Peyer's patch (tissue), 4 donors: ENCODE results near the gene JPH3. TPM values are rescaled to one million over a fixed set of nuclear protein-coding genes. Genes with fewer than 3 reads are reported as not detected.
A peak's percentile ranks its signal among the peaks of the same experiment; 100 is the strongest.

Experiments used
- DNase-seq, 3 donors: peaks; one replicate each; pipeline ENCODE4 v3.0.0-alpha.2; 2017 to 2019
- H3K27ac ChIP-seq, 4 donors: fragments of 200-600 bp; sonication (generic); one replicate each; pipeline ENCODE4 v1.5.1; 2016 to 2019
- H3K27me3 ChIP-seq, 2 donors: fragments of 200-600 bp; sonication (generic); one replicate each; pipeline ENCODE4 v1.5.1; 2019
- H3K36me3 ChIP-seq, 3 donors: fragments of 200-600 bp; sonication (generic); one replicate each; pipeline ENCODE4 v1.5.1; 2016 to 2019
- H3K4me1 ChIP-seq, 4 donors: fragments of 200-600 bp; sonication (generic); one replicate each; pipeline ENCODE4 v1.5.1; 2016 to 2019
- H3K4me3 ChIP-seq, 4 donors: fragments of 200-600 bp; sonication (generic); 1 replicate in 3 of 4; 2 replicates in 1 of 4; pipeline ENCODE4 v1.5.1; 2016 to 2019; ENCODE audit warnings: mild to moderate bottlenecking in 1 of 4
- H3K9me3 ChIP-seq, 4 donors: fragments of 200-600 bp; sonication (generic); one replicate each; pipeline ENCODE4 v1.5.1; 2016 to 2019; ENCODE audit warnings: mild to moderate bottlenecking in 1 of 4
- POLR2A ChIP-seq, 2 donors: fragments of 450-650 bp; IDR thresholded peaks; one replicate each; pipeline ENCODE4 v1.5.1; 2017; ENCODE audit warnings: antibody characterized with exemption in 2 of 2, mild to moderate bottlenecking in 2 of 2, moderate library complexity in 2 of 2
- total RNA-seq, 4 donors: library from RNA; depleted of rRNA; stranded (reverse); fragments of >200 nt; gene quantifications; one replicate each; pipeline ENCODE4 v1.1.0, GENCODE V29; 2016
- TF ChIP-seq, protein P1 (sequence below), 6 experiments: fragments of 450-650 bp in 4 of 6; fragments of 200-600 bp in 2 of 6; sonication (generic) in 1 of 6; IDR thresholded peaks; one replicate each; pipeline ENCODE4 v1.5.1; 2017 to 2019; ENCODE audit warnings: antibody characterized with exemption in 6 of 6, mild to moderate bottlenecking in 3 of 6, moderate library complexity in 1 of 6

The JPH3 gene
- total RNA-seq, 4 donors from 2014 or later, result 0.13 to 0.57 TPM; not detected in 2

DNA sequence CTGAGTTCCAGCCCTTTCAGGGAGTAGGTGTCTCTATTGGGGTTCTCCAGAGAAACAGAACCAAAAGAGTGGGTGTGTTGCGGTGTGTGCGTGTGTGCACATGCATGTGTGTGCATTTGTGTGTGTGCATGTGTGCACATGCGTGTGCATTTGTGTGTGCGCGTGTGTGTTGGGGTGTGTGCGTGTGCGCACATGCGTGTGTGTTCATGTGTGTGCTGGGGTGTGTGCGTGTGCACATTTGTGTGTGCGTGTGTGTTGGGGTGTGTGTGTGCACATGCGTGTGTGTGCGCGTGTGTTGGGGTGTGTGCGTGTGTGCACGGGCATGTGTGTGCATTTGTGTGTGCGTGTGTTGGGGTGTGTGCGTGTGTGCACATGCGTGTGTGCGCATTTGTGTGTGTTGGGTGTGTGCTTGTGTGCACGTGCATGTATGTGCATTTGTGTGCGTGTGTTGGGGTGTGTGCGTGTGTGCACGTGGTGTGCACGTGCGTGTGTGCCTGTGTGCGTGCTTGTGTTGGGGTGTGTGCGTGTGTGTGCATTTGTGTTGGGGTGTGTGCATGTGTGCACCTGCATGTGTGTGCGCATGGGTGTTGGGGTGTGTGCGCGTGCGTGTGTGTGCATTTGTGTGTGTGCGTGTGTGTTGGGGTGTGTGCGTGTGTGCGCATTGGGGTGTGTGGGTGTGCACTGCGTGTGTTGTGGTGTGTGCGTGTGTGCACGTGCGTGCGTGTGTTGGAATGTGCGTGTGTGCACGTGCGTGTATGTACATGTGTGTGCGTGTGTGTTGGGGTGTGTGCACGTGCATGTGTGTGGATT lies 38.4 kb upstream of the JPH3 start:
- Histone ChIP-seq H3K36me3 (no peaks in the 10 kb centered on the region), H3K9me3 (no peaks in the 10 kb centered on the region), H3K4me3 (no peak overlapping the region), H3K27ac (no peak overlapping the region), H3K27me3 (no peaks in the 10 kb centered on the region), H3K4me1 (no peaks in the 10 kb centered on the region)
- no peak for DNase-seq
- no peak for TF ChIP-seq POLR2A (IDR thresholded peaks at IDR 0.05)
- TF ChIP-seq, protein P1, sequence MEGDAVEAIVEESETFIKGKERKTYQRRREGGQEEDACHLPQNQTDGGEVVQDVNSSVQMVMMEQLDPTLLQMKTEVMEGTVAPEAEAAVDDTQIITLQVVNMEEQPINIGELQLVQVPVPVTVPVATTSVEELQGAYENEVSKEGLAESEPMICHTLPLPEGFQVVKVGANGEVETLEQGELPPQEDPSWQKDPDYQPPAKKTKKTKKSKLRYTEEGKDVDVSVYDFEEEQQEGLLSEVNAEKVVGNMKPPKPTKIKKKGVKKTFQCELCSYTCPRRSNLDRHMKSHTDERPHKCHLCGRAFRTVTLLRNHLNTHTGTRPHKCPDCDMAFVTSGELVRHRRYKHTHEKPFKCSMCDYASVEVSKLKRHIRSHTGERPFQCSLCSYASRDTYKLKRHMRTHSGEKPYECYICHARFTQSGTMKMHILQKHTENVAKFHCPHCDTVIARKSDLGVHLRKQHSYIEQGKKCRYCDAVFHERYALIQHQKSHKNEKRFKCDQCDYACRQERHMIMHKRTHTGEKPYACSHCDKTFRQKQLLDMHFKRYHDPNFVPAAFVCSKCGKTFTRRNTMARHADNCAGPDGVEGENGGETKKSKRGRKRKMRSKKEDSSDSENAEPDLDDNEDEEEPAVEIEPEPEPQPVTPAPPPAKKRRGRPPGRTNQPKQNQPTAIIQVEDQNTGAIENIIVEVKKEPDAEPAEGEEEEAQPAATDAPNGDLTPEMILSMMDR (IDR thresholded peaks at IDR 0.05), result no peak

DNA sequence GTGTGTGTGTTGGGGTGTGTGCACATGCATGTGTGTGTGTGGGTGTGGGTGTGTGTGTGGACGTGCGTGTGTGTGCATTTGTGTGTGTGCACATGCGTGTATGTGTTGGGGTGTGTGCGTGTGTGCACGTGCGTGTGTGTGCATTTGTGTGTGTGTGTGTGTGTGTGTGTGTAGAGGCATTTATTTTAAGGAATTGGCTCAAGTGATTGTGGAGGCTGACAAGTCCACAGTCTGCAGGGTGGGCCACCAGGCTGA lies 37.9 kb upstream of the JPH3 start:
- no peaks in the 10 kb centered on the region for H3K36me3 ChIP-seq
- no peak overlapping the region for H3K27ac ChIP-seq
- DNase-seq, result no peak
- H3K4me3 ChIP-seq, result no peak overlapping the region
- H3K27me3 ChIP-seq, result no peaks in the 10 kb centered on the region
- H3K9me3 ChIP-seq, result no peaks in the 10 kb centered on the region
- TF ChIP-seq, protein P1 (IDR thresholded peaks at IDR 0.05), result no peak
- TF ChIP-seq POLR2A (IDR thresholded peaks at IDR 0.05), result no peak
- no peaks in the 10 kb centered on the region for H3K4me1 ChIP-seq

DNA sequence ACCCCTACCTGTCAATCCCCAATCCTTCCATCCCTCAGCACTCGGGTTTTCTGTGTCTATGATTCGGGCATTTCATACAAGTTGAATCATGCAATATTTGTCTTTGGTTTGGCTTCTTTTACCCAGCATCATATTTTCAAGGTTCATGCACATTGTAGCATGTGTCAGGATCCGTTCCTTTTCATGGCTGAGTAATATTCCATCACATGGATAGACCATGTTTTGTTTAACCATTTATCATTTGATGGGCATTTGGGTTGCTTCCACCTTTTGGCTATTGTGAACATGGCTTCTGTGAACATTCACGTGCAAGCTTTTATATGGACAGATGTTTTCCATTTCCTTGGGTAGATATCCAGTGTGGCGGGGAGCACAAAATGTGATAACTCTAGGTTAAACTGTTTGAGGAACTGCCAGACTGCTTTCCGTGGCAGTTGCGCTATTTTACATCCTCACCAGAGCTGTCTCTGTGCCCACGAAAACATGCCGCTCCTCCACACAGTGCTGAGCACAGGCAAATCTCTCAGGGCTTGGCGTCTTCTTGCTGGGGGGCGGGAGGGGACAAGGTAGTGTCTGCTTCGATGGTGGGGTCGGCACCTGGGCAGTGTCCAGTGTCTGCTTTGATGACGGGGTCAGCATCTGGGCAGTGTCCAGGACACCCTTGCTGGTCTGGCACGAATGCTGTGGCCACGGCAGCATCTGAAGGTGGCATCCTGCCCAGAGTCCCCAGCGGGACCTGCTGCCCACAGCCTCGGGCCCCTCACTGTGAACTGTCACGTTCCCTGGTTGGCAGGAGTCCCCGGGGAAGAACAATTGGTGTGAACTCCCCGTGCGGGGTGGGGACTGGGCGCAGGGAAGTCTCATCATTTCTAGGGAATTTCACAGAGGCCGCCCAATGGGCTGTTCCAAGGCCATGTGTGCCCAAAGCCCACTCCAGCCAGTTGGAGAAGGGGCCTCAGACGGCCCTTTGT lies 32.4 kb upstream of the JPH3 start:
- Histone ChIP-seq H3K27ac (no peak overlapping the region), H3K36me3 (no peaks in the 10 kb centered on the region), H3K27me3 (no peaks in the 10 kb centered on the region), H3K4me1 (peaks cover 0 to 15% (median 0%) of the 10 kb centered on the region in 4 donors), H3K4me3 (no peak overlapping the region), H3K9me3 (no peaks in the 10 kb centered on the region)
- no peak for DNase-seq
- TF ChIP-seq, protein P1 (IDR thresholded peaks at IDR 0.05), result no peak
- TF ChIP-seq POLR2A (IDR thresholded peaks at IDR 0.05), result no peak

DNA sequence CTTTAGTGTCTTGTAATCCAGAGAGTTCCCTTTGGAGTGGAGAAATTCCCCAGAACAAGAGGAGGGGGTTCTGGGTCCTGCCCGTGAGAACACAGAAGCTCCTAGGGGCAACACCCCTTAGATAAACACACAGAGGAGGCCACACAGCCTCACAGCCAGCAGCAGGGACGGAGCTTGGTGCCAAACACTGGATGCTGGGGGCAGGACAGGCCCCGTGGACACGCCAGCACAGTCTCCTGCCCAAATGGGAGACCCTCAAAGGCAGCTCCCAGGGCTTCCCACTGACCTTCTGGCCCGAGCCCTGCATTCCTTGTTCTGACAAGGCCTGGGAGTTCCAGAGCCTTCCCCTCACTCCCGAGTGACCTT lies 31.8 kb upstream of the JPH3 start:
- peaks cover 0 to 15% (median 0%) of the 10 kb centered on the region in 4 donors for H3K4me1 ChIP-seq
- no peak for DNase-seq
- H3K36me3 ChIP-seq, result no peaks in the 10 kb centered on the region
- H3K4me3 ChIP-seq, result no peak overlapping the region
- no peaks in the 10 kb centered on the region for H3K9me3 ChIP-seq
- TF ChIP-seq, protein P1 (IDR thresholded peaks at IDR 0.05), result no peak
- no peak for TF ChIP-seq POLR2A (IDR thresholded peaks at IDR 0.05)
- peak overlapping the region in 1 of 4 donors; percentile 16 for H3K27ac ChIP-seq
- no peaks in the 10 kb centered on the region for H3K27me3 ChIP-seq

DNA sequence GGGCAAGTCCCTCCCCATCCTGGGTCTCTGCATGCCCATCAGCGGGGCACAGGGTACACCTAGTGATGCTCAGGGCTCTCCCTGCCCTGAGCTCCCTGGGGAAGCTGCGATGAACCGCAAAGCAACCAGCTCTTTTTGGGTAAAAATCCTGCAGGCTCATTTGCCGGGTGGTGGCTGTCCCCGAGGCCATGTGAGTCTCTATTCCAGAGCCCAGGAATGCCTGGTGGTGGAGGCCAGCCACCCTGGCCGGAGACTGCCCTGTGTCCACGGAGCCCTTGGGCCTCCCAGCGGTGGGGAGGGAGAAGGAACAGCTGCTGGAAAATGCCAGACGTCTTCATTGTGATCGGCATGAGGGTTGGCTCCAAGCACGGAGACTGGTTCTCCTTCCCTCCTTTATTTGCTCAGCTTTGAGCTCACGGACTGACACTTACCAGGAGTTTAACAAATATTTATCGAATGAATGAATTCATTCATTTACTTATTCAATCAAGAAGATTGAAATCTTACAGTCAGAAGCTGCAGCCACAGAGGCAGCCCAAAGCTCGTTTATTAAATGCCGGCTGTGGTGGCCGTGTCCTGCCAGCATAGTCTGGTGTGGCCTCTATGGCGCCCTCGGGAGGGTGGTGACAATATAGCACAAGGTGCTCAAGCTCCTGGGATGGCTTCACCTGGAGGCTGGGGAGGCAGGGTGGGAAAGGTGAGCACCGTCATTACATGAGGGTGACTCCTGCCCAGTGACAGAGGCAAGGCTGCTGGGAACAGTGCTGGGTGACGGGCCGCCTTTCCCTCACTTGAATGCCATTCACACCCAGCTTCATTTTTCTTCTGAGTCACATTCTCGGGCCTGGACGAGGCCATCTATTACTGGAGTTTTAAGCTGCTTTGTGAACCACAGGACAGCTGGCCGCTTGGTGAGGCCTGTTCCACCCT lies 31.1 kb upstream of the JPH3 start:
- TF ChIP-seq, protein P1 (IDR thresholded peaks at IDR 0.05), result peak in 5 of 6 experiments; percentile 29 to 61 (median 49)
- TF ChIP-seq POLR2A (IDR thresholded peaks at IDR 0.05), result no peak
- Histone ChIP-seq H3K4me3 (no peak overlapping the region), H3K9me3 (no peaks in the 10 kb centered on the region), H3K36me3 (no peaks in the 10 kb centered on the region), H3K4me1 (peaks cover 0 to 15% (median 0%) of the 10 kb centered on the region in 4 donors), H3K27ac (peak overlapping the region in 2 of 4 donors; percentile 31 to 49), H3K27me3 (no peaks in the 10 kb centered on the region)
- peak in 2 of 3 donors; percentile 66 to 71 for DNase-seq
